ENCODE measurements around the gene RUSF1.

- TF ChIP-seq CTCF (IDR thresholded peaks at IDR 0.05): no peak
- no peak for TF ChIP-seq POLR2A (IDR thresholded peaks at IDR 0.05)
Measured at GRCh38 chr16:31486045-31486444, 22.1 kb downstream of the RUSF1 start.

Measured in adrenal gland (tissue), 5 donors.